GM19025 (cell line): ENCODE data around the gene CHML.
"Not testable (repeated sequence)": the region's sequence is repeated elsewhere in the genome, so short reads cannot be mapped to it uniquely, and the experiment has no call there.

Experiments used
- ATAC-seq: cut with Tn5 transposase; IDR thresholded peaks from one replicate; pipeline ENCODE4 v1.9.1; 2021; ENCODE audit warnings: mild to moderate bottlenecking, low read depth, moderate library complexity; ENCODE audit not compliant: unreplicated experiment

Gene CHML

GRCh38 chr1:241640149-241640866, at the start of gene CHML, which contains the start of gene OPN3:
Gene CHML, minus strand, starts transcription at chr1:241640369. Its CDS starts 4,603 bp downstream, at chr1:241635766.
Gene OPN3, minus strand, starts transcription at chr1:241640369. Its CDS starts 115 bp downstream, at chr1:241640254.
- peak; percentile 95 for ATAC-seq

- no peak for ATAC-seq
These were observed 48.8 kb upstream of the CHML start for GRCh38 chr1:241688940-241689368.

- no peak for ATAC-seq
These were observed 43.9 kb upstream of the CHML start for GRCh38 chr1:241684108-241684507.

- ATAC-seq, result no peak
These were observed 42.8 kb upstream of the CHML start for GRCh38 chr1:241682921-241683320.

GRCh38 chr1:241681861-241682448, 41.8 kb upstream of the CHML start:
- ATAC-seq, result not testable (repeated sequence)

- ATAC-seq, result no peak
These were observed 39.8 kb upstream of the CHML start for GRCh38 chr1:241679961-241680360.

GRCh38 chr1:241679404-241679803, 39.2 kb upstream of the CHML start:
- no peak for ATAC-seq

GRCh38 chr1:241678536-241678935, 38.4 kb upstream of the CHML start:
- ATAC-seq, result no peak

- ATAC-seq, result peak; percentile 82
These were observed 37.0 kb upstream of the CHML start for GRCh38 chr1:241677201-241677600.

- ATAC-seq, result no peak
These were observed 35.8 kb upstream of the CHML start for GRCh38 chr1:241675983-241676382.

- no peak for ATAC-seq
These were observed 34.7 kb upstream of the CHML start for GRCh38 chr1:241674805-241675384.

GRCh38 chr1:241672301-241672700, 32.1 kb upstream of the CHML start:
- ATAC-seq, result no peak

- ATAC-seq, result no peak
These were observed 26.2 kb upstream of the CHML start for GRCh38 chr1:241666419-241666818.

- ATAC-seq, result no peak
These were observed 20.3 kb upstream of the CHML start for GRCh38 chr1:241660424-241660972.

- not testable (repeated sequence) for ATAC-seq
These were observed 18.8 kb upstream of the CHML start for GRCh38 chr1:241659016-241659415.

- no peak for ATAC-seq
These were observed 18.1 kb upstream of the CHML start for GRCh38 chr1:241658081-241658793.

GRCh38 chr1:241654641-241655040, 14.5 kb upstream of the CHML start:
- ATAC-seq, result no peak

GRCh38 chr1:241654019-241654418, 13.8 kb upstream of the CHML start:
- no peak for ATAC-seq

GRCh38 chr1:241652012-241652411, 11.8 kb upstream of the CHML start, which contains the start of gene WDR64:
Gene WDR64, plus strand, starts transcription at chr1:241652281. Its CDS starts 204 bp downstream, at chr1:241652485.
- ATAC-seq, result no peak

- no peak for ATAC-seq
These were observed 8.0 kb upstream of the CHML start for GRCh38 chr1:241648159-241648558.

- ATAC-seq, result no peak
These were observed 7.5 kb upstream of the CHML start for GRCh38 chr1:241647658-241648057.
